ENCODE data around the gene HTR1B.

The HTR1B gene

DNA sequence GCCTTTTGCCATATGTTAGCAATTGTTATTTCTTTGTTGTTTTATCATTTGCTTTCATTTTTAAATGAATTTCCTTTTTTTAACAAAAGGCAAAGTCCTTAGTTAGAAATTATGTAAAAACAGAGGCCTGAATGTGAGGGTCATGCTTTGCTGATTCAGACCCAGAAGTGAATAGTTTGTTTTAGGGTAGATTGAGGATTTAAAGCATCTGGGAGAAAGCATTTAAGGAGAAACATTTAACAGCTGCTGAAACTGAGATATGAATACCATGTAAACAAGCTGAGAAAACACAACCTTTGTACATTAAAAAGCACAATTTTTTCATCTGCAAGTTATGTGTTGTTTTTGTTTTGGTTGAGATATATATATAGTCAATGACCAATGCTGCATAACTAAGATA, 8.0 kb downstream of the HTR1B start:
- DNase-seq, result no peak

DNA sequence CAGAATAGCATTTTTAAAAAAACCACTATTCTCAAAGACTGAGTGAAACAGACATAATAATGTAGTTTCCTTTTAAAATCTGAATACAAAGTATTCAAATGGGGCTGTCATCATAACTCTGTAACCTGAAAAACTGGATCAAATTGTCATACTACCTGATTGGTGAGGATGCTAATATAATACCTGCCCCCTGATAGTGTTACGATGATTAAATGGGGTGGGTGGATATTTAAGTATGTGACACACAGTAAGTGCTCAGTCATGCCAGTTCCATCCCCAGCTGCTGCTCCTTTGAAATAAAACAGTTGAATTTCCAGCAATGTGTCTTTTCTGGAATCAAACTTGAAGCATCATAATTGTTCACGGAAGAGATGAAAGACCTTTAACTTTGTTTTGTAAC, 8.9 kb downstream of the HTR1B start:
- DNase-seq, result no peak

DNA sequence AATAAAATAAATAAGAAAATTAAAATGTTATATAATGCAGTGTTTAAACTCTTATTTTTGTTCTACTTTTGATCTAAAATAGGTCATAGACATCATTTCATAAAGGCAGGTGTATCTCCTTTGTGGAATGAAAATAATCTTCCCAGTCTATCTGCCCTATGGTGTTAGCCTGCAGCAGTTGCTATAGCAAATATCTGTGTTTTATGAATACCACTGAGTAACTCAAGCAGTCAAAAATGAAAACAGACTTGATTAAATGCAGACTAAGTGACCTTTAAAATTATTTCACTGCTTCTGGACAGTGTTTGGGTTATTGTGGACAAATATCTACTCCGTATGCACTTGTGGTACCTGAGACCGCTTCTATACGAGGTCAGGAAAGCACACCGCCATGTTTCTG, 11.8 kb downstream of the HTR1B start:
- DNase-seq, result no peak

DNA sequence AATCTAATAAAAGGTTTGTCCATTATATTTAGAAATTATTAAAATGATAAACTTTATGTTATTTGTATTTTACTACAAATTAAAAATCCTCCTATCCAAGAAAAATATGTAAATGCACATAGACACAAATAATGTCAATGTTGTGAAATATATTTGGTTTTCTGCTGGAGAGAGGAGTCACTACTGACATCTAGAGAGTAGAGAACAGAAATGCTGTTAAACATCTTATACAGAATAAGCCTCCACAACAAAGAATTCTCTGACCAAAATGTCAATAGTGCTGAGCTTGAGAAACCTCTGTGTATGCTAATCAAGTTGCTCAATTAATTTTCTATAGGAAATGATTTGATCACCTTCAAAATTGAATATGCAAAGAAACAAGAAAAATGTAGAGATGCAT, 12.4 kb downstream of the HTR1B start:
- no peak for DNase-seq

DNA sequence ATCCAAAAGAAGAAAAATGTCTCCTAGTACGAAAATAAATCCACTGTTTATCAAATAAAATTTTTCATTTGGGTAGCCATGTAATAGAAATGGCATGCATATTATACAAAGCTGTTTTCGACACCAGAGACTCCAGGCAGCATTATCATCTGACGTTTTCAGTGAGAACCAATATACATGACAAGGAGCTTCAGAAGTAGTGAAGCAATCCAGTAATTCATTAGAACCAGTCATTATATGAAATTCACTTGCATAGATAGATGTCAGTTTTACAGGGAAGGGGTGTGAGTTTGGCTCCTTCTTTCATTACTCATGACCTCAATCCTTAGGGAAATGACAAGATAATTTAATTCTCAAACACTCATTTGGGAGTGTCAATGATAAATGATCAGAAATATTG, 14.7 kb downstream of the HTR1B start:
- no peak for DNase-seq

DNA sequence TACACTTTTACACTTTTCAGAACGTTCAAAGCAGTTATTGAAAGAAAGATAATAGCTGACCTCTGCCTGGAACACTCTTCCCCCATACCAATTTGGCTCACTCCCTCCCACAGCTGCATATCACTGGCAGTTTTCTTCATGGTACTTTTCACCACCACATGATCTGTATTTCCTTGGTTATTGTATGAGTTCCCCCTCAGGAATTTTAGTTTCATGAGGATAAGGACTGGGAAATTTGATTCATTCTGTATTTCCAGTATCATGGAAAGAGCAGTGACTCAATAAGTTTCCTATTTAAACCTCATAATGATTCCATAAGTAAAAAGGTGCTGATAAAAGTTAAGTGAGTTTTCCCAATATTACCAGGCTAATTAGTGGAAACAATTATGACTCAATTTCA, 16.0 kb downstream of the HTR1B start:
- no peak for DNase-seq

DNA sequence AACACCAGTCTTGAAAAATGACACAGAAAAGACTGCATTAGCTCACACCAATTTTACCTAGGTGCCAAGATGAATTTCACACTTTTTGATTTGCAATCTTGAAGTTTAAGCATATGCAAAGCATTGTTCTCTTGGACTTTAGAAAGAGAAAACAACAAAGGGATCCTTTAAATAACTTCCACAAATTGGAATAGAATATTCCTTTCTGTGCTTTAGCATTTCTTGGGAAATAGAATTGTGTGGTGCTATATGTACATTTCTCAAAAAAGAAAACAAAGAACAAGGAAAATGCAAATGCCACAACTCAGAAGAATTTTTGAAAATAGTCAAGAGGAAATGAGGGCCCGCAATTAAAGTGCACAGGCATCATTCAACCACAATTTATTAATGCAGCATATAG, 17.0 kb downstream of the HTR1B start:
- DNase-seq, result no peak

DNA sequence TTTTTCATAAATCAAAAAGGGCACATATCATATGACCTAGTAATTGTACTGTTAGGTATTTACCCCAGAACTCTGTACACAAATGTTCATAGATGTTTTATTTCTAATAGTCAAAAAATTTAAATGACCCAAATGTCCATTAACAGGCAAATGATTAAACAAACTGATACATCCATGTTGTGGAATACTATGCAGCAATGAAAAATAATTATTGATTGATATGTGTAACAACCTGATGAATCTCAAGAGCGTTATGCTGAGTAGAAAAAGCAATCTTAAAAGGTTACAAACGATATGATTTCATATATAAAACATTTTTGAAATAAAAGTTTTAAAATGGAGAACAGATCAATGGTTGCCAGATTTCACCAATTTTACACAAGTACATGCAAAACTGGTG, 18.1 kb downstream of the HTR1B start:
- no peak for DNase-seq

DNA sequence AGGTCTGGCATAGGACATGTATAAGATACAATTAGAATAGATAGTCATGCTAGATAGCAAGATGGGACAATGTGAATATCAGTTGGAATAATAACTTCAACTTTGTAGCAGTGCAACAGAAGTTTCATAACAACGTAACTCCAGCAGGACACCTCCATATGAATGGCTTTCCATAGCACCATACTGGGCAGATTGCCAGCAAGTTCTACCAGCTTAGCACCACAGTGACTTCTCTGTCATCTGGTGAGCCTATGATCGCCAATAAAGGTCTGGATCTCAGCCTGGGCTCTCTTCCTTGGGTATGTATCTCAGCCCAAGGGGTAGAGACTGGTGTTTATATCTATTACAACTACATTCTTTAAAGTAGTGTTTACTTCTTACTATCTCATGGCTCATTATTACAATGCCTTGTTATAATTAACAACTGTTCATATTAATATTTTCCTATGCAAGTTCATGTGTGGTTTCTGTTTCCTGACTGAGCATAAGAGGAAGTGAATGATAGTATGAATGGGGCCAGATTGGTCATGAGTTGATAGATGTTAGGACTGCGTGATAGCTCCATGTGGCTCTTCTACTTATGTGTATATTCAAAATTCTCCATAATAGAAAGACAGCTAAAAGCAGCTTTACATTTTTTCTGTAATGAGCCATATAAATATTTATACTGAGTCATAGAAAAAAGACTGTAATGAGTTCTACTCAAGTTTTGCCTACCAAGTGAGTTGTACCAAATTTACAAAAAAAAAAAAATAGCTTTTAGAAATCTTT, 22.9 kb downstream of the HTR1B start:
- DNase-seq, result no peak

DNA sequence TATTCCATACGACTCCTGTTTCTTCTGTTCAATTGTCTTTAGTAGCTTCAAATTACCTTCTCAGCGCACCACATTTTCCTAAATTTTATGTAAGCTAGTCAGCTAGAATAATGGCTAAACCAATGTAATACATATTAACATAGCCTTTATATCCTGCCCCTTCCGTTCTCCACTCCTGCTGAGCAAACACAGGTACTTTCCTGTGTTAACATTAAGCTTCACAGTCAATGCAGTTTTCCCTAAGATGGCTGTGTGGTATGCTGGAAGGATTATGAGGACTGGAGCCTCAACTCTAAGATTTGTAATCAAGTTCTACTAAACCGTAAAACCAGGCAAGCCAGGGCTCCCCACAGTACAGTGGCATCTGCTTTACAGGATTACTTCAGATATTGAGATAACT, 29.4 kb downstream of the HTR1B start:
- no peak for DNase-seq

DNA sequence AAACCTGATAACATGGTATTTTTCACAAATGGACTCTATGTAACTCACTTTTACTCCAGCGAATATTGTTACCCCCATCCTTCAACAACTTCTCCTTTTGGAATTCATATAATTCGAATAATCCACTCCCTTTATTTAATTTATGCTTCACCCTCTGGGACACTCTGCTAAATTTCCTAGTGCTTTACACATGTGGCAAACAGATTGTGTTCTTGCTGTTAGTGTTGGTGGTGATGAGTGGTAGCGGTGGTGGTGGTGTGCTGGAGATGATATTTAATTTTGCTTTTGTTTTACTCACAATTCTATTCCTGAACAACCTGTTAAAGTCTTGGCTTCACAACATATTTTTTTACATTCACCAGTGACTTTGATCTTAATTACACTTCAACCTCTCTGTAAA, 32.8 kb downstream of the HTR1B start:
- DNase-seq, result no peak

DNA sequence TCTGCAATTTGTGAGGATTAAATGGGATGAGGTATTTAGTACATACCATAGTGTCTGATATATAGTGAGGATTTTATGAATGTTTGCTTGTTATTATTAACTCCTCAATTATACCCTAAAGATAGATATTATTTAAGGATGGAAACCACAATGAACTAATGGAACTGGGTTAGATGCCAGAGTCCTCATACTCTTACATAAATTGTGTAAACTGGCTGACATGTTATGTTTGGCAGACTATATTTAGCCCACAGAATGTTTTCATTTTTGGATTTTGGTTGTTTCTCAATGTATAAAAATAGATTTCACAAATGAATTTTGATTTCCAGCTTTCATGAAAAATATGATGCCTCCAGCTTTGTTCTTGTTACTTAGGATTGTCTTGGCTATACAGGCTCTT, 37.6 kb downstream of the HTR1B start:
- no peak for DNase-seq

DNA sequence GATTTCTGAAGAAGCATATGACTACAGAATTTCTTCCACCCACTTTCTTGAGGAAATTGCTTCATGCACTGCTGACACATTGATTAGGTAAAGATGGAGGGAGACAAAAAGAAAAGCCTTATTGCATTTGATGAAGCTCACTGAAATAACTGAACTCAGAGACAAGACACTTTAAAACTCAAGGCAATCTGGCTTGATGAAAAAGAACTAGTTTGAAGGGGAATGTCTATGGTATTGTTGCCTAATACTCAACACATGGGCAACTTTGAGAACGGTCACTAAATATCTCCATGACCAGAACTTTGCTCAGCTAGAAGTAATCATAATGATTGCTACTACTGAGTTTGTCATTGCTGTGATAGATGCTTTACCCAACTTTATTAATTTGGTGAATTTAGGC, 38.1 kb downstream of the HTR1B start:
- DNase-seq, result no peak

DNA sequence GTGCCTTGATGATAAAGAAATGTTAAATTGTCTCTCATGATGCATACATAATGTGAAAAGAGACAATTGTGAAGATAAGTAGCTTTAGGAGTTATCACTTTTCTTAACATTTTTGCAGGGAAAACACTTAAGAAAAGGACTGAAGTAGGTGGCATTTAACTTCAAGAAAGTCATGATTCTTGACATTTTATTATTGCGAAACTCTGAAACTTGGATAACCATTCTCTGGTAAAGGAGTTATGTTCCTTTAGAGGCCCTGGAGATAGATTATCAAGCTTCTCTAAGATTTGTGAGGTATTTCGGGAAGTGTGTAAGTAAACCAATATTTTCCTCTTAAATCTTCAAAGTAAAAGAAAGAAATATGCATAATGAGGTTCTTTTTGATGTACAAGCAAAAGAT, 38.5 kb downstream of the HTR1B start:
- DNase-seq, result no peak

DNA sequence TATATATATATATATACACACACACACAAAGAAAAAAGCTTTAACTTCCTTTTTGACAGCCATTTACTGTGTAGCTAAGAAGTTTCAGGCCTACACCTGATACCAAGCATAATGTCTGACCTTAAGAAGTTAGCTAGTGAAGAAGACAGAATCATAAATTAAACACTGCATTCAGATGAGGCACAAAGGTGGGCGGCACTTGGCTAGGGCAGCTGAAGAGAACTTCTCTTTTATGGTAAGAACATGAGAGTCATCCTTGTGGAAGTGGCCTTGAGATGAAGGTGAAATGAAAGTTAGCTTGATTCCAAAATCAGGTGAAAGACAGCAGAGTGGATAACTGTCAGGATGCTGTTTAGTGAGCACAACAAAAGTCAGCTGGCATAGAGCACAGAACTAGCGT, 46.5 kb downstream of the HTR1B start:
- DNase-seq, result no peak

DNA sequence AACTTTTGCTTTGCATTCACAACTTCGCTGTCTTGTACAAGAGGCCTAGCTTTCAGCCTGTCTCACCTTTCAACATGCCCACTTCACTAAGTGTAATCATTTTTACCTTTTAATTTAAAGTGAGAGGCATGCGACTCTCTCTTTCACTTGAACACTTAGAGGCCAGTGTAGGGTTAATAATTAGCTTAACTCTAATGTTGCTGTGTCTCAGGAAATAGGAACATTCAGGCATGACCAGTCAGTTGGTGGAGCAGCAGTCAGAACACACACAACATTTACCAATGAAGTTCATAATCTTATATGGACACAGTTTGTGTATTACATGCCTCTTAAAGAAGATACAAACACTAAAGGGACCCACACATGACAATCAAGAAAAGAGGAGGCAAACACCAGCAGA, 47.6 kb downstream of the HTR1B start:
- no peak for DNase-seq
